Activated T-helper 1 cell treated with anti-CD3 and anti-CD28 coated beads, Interleukin-2, amount 50 U/mL, for 16 hours (primary cell): ENCODE results near the gene ACBD6.
"Not testable (repeated sequence)": the region's sequence is repeated elsewhere in the genome, so short reads cannot be mapped to it uniquely, and the experiment has no call there.

ENCODE experiments used
- DNase-seq, 2 donors: peaks; one replicate each; pipeline ENCODE4 v3.0.0-alpha.2; 2020; ENCODE audit warnings: low read depth in 1 of 2, low spot score in 1 of 2

The ACBD6 gene

GRCh38 chr1:180489976-180490375 lies 12.4 kb downstream of the ACBD6 start:
- DNase-seq = no peak

DNA sequence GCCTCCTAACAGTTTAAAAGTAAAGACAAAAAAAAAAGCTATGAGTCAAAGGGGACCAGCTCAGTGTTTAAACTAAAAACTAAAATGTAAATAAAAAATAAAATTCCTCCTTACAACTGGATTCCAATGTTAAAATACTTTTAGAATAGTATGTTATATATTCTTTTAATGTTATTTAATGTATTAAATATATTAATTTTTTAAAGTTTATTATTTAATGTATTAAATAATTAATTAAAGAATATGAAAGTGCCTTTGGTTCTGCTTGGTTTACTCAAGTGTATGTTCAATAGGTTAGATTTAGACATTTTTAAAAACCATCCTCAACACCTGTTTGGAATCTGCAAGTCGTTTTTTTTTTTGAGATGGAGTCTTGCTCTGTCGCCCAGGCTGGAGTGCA lies 13.1 kb downstream of the ACBD6 start:
- DNase-seq = no peak

DNA sequence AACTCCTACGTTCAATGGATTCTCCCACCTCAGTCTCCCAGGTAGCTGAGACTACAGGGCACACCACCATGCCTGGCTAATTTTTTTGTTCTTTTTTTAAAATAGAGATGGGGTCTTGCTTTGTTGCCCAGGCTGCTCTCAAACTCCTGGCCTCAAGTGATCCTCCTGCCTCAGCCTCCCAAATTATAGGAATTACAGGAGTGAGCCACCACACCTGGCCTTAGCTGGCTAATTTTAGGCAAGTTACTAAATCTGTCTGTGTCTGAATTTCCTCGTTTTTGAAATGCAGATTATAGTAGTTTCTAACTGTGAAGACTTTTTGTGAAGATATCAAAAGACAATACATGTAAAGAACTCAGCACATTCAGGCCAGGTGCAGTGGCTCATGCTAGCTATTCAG lies 13.7 kb downstream of the ACBD6 start:
- no peak for DNase-seq

DNA sequence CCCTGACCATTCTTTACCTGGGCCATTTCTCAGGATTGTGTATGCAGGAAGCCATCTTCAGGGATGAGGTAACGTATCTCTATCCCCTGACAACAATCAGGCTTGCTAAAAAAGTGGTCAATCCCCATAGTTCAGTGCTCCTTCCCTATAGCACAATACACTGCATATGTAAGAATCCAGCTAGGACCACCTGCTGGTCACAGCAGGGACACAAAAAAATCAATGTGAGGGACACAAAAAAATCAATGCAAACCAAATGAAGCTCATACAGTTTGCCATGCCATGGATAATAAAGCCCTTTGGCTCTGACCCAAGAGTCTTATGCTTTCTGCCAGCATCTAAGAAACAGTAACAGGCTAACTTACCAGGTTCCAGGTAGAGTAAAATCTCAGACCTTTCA lies 16.3 kb downstream of the ACBD6 start:
- no peak for DNase-seq

DNA sequence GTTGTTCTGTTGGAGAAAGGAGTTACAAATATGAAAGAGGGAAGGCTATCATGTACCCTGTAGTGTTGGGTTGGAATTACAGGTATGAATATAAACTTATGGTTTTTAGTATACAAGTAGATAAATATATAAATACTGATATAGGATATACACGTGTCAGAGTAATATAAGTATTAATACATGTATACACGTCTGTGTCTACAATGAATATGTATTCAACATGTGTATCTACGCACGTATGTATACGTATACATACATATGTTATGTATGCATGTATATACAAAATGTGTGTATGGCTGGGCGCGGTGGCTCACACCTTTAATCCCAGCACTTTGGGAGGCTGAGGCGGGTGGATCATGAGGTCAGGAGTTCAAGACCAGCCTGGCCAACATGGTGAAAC lies 17.9 kb downstream of the ACBD6 start:
- DNase-seq = no peak

GRCh38 chr1:180482425-180483275 lies 19.7 kb downstream of the ACBD6 start:
- DNase-seq = no peak

DNA sequence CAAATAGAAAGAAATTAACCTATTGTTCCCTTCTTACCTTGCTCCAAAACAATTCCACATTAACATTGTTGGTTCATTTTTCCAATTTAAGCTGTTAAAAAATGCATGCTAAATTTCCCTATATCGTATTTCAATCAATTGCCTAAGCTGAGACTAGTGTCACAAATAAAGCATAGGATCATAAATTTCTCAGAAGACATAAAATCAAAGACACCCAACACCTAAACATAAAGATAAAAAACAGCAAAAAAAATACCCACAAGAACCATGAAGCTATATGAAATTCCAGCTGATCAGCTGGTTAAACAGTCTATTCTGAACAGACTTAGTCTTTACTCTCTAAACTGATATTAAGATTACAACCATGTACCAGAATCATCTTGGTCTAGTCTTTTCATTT lies 32.3 kb downstream of the ACBD6 start:
- DNase-seq = no peak

- DNase-seq = no peak
Measured at GRCh38 chr1:180468311-180468710, 34.1 kb downstream of the ACBD6 start.

GRCh38 chr1:180462102-180462501 lies 40.3 kb downstream of the ACBD6 start:
- no peak for DNase-seq

GRCh38 chr1:180461682-180462081 lies 40.7 kb downstream of the ACBD6 start:
- not testable (repeated sequence) for DNase-seq

GRCh38 chr1:180458807-180459206 lies 43.6 kb downstream of the ACBD6 start:
- DNase-seq = no peak

DNA sequence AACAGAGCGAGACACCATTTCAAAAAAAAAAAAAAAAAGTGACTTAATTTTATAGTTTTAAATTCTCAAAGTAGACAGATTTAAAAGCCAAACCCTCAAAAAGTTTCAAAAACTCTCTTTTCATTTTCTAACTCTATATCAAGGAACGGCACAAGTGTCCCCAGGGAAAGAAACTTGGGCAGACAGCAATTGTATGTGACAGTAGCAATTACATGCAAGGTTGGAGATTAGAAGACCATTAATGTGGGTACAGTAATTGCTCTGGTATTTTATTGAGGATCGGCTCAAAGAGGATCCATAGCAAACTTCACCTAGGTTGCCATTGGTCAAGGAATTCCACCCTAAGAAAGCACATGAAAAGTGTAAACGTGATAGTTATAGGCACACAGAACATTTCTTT lies 46.2 kb downstream of the ACBD6 start:
- DNase-seq = no peak

GRCh38 chr1:180451504-180451903 lies 50.9 kb downstream of the ACBD6 start:
- no peak for DNase-seq

- no peak for DNase-seq
Measured at GRCh38 chr1:180444522-180444921, 57.9 kb downstream of the ACBD6 start.

- DNase-seq = no peak
Measured at GRCh38 chr1:180440335-180440734, 62.0 kb downstream of the ACBD6 start.

GRCh38 chr1:180435566-180435965 lies 66.8 kb downstream of the ACBD6 start:
- no peak for DNase-seq

- DNase-seq = no peak
Measured at GRCh38 chr1:180433873-180434272, 68.5 kb downstream of the ACBD6 start.

DNA sequence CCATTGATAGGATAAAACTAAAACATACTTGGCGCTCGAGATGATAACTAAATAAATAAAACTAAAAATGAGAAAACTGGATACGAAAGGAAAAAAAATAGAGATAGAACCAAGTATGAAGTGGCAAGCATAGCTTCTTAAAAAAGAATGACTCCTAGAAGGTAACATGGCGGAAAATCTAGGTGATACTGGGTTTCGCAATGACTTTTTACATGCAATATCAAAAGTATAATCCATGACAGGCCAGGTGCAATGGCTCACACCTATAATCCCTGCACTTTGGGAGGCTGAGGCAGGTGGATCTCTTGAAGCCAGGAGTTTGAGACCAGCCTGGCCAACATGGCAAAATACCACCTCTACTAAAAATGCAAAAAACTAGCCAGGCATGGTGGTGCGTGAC lies 70.7 kb downstream of the ACBD6 start:
- no peak for DNase-seq

GRCh38 chr1:180428782-180429695 lies 73.3 kb downstream of the ACBD6 start:
- DNase-seq = no peak

DNA sequence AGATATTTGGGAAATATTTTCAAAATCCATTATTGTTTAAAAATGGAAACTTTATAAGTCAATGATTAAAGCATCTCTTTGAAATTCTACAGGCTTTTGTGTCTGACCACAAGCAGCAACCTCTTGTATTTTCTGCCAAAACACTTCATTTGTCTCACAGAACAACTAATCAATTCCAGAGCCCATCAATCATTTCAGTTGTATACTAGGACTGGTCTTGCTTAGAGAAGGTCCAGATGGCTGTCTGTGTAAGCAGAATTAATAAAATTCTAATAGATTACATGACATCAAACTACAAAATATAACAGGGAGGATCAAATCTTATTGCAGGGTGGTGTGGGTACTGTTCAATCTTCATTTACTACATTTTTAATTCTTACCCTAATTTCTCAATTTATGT lies 76.4 kb downstream of the ACBD6 start:
- no peak for DNase-seq

DNA sequence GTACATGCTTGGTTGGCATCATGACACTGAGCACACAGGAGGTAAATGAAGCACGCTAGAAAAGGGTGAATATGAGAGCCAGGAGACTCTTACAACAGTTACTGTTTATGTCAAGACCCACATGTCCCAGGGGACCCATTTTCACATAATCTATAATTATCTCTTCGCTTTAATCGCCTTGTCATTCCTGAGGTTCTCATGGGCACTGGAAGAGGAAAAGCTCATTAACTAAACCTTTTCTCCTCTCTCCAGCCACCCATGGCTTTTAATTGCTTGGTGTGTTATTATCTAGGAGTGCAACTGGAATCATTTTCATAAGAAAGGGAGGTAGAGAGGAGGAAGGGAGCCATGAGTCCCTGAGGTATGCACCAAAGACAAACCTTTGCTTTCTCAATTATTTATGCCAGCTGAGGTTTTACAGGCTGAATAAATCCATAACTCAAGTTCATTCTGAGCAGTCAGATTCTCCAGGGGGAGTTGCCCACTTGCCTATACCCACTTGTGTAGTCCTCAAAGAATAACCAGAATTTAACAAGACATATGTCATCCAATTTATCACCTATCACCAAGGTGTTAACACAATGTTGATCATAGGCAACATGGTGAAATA lies 77.4 kb downstream of the ACBD6 start:
- no peak for DNase-seq

GRCh38 chr1:180421614-180422013 lies 80.8 kb downstream of the ACBD6 start:
- no peak for DNase-seq
